ENCODE data around the gene WDR33. TPM values are rescaled to one million over a fixed set of nuclear protein-coding genes. Genes with fewer than 3 reads are reported as not detected.

WDR33 gene
- total and polyA plus RNA-seq, 2 of the 13 experiments (the other 11 are each of a cell fraction or from before 2014, with no cell fraction given) = 54.9 to 78.2 TPM

- TF ChIP-seq PRDM10 (CRISPR knock-in tag; IDR thresholded peaks at IDR 0.05; ENCODE audit: low read depth) = no peak; the same call in 1 of the 2 replicates
- TF ChIP-seq, protein P1, sequence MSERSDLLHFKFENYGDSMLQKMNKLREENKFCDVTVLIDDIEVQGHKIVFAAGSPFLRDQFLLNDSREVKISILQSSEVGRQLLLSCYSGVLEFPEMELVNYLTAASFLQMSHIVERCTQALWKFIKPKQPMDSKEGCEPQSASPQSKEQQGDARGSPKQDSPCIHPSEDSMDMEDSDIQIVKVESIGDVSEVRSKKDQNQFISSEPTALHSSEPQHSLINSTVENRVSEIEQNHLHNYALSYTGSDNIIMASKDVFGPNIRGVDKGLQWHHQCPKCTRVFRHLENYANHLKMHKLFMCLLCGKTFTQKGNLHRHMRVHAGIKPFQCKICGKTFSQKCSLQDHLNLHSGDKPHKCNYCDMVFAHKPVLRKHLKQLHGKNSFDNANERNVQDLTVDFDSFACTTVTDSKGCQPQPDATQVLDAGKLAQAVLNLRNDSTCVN (CRISPR knock-in tag; IDR thresholded peaks at IDR 0.05; ENCODE audit: borderline replicate concordance) = no peak; the same call in 1 of the 2 replicates
- TF ChIP-seq ZNF687 (CRISPR knock-in tag; IDR thresholded peaks at IDR 0.05) = no peak; the same call in 1 of the 2 replicates
- TF ChIP-seq, protein P2, sequence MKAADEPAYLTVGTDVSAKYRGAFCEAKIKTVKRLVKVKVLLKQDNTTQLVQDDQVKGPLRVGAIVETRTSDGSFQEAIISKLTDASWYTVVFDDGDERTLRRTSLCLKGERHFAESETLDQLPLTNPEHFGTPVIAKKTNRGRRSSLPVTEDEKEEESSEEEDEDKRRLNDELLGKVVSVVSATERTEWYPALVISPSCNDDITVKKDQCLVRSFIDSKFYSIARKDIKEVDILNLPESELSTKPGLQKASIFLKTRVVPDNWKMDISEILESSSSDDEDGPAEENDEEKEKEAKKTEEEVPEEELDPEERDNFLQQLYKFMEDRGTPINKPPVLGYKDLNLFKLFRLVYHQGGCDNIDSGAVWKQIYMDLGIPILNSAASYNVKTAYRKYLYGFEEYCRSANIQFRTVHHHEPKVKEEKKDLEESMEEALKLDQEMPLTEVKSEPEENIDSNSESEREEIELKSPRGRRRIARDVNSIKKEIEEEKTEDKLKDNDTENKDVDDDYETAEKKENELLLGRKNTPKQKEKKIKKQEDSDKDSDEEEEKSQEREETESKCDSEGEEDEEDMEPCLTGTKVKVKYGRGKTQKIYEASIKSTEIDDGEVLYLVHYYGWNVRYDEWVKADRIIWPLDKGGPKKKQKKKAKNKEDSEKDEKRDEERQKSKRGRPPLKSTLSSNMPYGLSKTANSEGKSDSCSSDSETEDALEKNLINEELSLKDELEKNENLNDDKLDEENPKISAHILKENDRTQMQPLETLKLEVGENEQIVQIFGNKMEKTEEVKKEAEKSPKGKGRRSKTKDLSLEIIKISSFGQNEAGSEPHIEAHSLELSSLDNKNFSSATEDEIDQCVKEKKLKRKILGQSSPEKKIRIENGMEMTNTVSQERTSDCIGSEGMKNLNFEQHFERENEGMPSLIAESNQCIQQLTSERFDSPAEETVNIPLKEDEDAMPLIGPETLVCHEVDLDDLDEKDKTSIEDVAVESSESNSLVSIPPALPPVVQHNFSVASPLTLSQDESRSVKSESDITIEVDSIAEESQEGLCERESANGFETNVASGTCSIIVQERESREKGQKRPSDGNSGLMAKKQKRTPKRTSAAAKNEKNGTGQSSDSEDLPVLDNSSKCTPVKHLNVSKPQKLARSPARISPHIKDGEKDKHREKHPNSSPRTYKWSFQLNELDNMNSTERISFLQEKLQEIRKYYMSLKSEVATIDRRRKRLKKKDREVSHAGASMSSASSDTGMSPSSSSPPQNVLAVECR (CRISPR knock-in tag; IDR thresholded peaks at IDR 0.05; ENCODE audit: borderline replicate concordance) = no peak
- TF ChIP-seq ZFP36L1 (CRISPR knock-in tag; IDR thresholded peaks at IDR 0.05) = peak; percentile 91
- no peak for TF ChIP-seq SYNCRIP (IDR thresholded peaks at IDR 0.05; ENCODE audit: insufficient read depth, low read depth, low read length)
- TF ChIP-seq ZFX (CRISPR knock-in tag; IDR thresholded peaks at IDR 0.05; ENCODE audit: low read depth) = no peak
- TF ChIP-seq DPF2 (CRISPR knock-in tag; IDR thresholded peaks at IDR 0.05; ENCODE audit: borderline replicate concordance, low read depth) = no peak
- no peak for TF ChIP-seq MLLT10 (CRISPR knock-in tag; IDR thresholded peaks at IDR 0.05)
- no peak for TF ChIP-seq ZFY (CRISPR knock-in tag; IDR thresholded peaks at IDR 0.05)
- no peak for TF ChIP-seq CSRNP2 (CRISPR knock-in tag; conservative IDR thresholded peaks at IDR 0.05; ENCODE audit: low read depth)
Observed at GRCh38 chr2:127811397-127812321, 688 bp upstream of the WDR33 start (continued).
